Transverse colon (tissue), 4 donors: ENCODE results near the gene GNA12. TPM values are rescaled to one million over a fixed set of nuclear protein-coding genes. Genes with fewer than 3 reads are reported as not detected.

Experiments
- DNase-seq: peaks from one replicate; pipeline ENCODE4 v3.0.0-alpha.2; 2019
- H3K27ac ChIP-seq, 4 donors: fragments of 200-600 bp; sonication (generic); 2 replicates each; pipeline ENCODE4 v1.5.1; 2016 to 2018; ENCODE audit warnings: inconsistent platforms in 4 of 4
- H3K27me3 ChIP-seq: fragments of 200-600 bp; sonication (generic); 2 replicates; pipeline ENCODE4 v1.5.1; 2017; ENCODE audit warnings: inconsistent platforms
- H3K36me3 ChIP-seq, 4 donors: fragments of 200-600 bp; sonication (generic); 2 replicates each; pipeline ENCODE4 v1.5.1; 2017 to 2019; ENCODE audit warnings: inconsistent platforms in 4 of 4
- H3K4me1 ChIP-seq, 4 donors: fragments of 200-600 bp; sonication (generic); 2 replicates each; pipeline ENCODE4 v1.5.1; 2017 to 2020; ENCODE audit warnings: inconsistent platforms in 4 of 4
- H3K4me3 ChIP-seq, 4 donors: fragments of 200-600 bp; sonication (generic); 1 replicate in 1 of 4; 2 replicates in 3 of 4; pipeline versions ENCODE4 v1.5.1 to v1.6.1; 2017 to 2019; ENCODE audit warnings: inconsistent platforms in 4 of 4
- H3K9me3 ChIP-seq, 2 donors: fragments of 200-600 bp; sonication (generic); 2 replicates each; pipeline ENCODE4 v1.5.1; 2017 to 2019; ENCODE audit warnings: inconsistent platforms in 2 of 2
- CTCF ChIP-seq, 5 experiments: fragments of 200-600 bp in 3 of 5; fragments of 450-650 bp in 2 of 5; sonication (generic) in 3 of 5; IDR thresholded peaks; 1 replicate in 2 of 5; 2 replicates in 3 of 5; pipeline ENCODE4 v1.5.1; 2016 to 2017; ENCODE audit warnings: antibody characterized with exemption in 5 of 5, inconsistent platforms in 3 of 5, mild to moderate bottlenecking in 2 of 5, moderate library complexity in 1 of 5
- EP300 ChIP-seq: sonication (generic); formaldehyde crosslinking; IDR thresholded peaks from one replicate; pipeline ENCODE4 v1.6.1; 2017; ENCODE audit warnings: antibody characterized with exemption, low read depth
- POLR2A ChIP-seq: fragments of 450-650 bp; IDR thresholded peaks from one replicate; pipeline ENCODE4 v1.6.1; 2016; ENCODE audit warnings: antibody characterized with exemption, mild to moderate bottlenecking, moderate library complexity
- POLR2AphosphoS5 ChIP-seq, 3 donors: sonication (generic); formaldehyde crosslinking; IDR thresholded peaks; one replicate each; pipeline ENCODE4 v1.6.1; 2016; ENCODE audit warnings: antibody characterized with exemption in 3 of 3
- WGBS, 2 donors: methylation state at CpG; one replicate each; pipeline ENCODE4 v1.1.5; 2018; ENCODE audit warnings: low coverage in 1 of 2; 5-methylcytosine and 5-hydroxymethylcytosine counted together
- in situ Hi-C, 4 donors: fragments of 200-750 bp; cut with MboI; loops; one replicate each; pipeline versions ENCODE4 v1.15.0 to v1.15.1; 2017; ENCODE audit warnings: low sequenced_read_pairs in 3 of 4, low pct_ligation_motif_present in 1 of 4, low pct_unique_long_range_greater_than_20kb in 1 of 4
- intact Hi-C: fragments of 100-400 bp; cut with DNase I; formaldehyde crosslinking; loops from one replicate; pipeline ENCODE4 v1.15.1; 2023; ENCODE audit warnings: low total_unique reads
- total RNA-seq, 4 donors: library from RNA; depleted of rRNA; stranded (reverse); fragments of >200 nt; gene quantifications; one replicate each; pipeline ENCODE4 v1.1.0, GENCODE V29; 2016

Gene GNA12
- total RNA-seq, 4 donors from 2014 or later = 18.9 to 39.6 (median 22.2) TPM

DNA sequence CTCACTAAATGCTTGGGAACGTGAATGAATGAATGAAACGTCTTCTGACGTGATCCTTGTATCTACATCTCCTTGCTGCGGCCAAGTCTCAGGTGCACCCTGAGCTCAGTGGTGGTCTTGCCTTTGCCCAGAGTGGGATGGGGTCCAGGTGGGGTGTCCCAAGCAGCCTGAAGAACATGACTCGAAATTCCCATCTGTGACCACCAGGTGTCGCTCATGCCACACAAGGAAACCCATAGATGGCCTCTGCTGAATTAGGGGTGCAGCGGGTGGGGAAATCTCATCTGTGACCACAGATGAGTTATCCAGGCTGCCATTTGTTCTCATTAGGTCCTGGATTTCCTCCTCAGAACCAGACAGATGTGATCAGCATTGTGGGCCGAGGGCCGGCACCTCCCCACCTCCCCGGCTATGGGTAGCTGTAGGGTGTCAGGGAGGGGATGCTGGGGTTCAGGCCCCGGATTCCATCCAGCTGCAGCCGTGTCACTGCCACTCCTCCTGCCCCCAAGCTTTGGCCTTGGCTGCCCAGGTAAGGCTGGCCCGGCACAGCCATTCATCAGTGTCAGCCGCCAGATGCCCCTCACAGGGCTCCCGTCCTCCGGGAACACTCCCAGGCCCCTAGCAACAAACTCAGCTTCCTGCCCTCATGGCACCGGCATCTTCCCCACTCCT lies 21.0 kb upstream of the GNA12 start:
- TF ChIP-seq POLR2A = no peak
- peak; percentile 87 to 97 (median 94) for TF ChIP-seq CTCF (IDR thresholded peaks at IDR 0.05)
- in situ Hi-C loops = loop anchor here in 2 of 4 donors (5.0 to 25.0 kb wide), 2 partner anchors 292 to 1022 kb away; no protein-coding TSS in a partner anchor
- intact Hi-C loops = loop anchor here (10.0 kb wide), 1 partner anchor 290 kb away; no protein-coding TSS in a partner anchor
- Histone ChIP-seq H3K4me3 (no peak overlapping the region), H3K36me3 (no peaks in the 10 kb centered on the region), H3K27me3 (no peaks in the 10 kb centered on the region), H3K4me1 (peaks cover 6 to 21% (median 9%) of the 10 kb centered on the region in 4 donors), H3K9me3 (no peaks in the 10 kb centered on the region), H3K27ac (no peak overlapping the region)
- peak; percentile 75 for DNase-seq
- 48% methylated on average over 17 of the region's 17 CpGs; no CpG with 5 or more reads in 1 of the 2 donors for whole genome bisulfite sequencing, 2 donors

GRCh38 chr7:2864204-2864985 lies 20.3 kb upstream of the GNA12 start:
- no peaks in the 10 kb centered on the region for H3K36me3 ChIP-seq
- no peaks in the 10 kb centered on the region for H3K9me3 ChIP-seq
- H3K4me3 ChIP-seq = no peak overlapping the region
- no peaks in the 10 kb centered on the region for H3K27me3 ChIP-seq
- DNase-seq = no peak
- intact Hi-C loops (loop anchor here (10.0 kb wide), 1 partner anchor 290 kb away; no protein-coding TSS in a partner anchor), in situ Hi-C loops (loop anchor here in 2 of 4 donors (25.0 kb wide), 1 partner anchor 1023 kb away; no protein-coding TSS in a partner anchor)
- TF ChIP-seq CTCF (IDR thresholded peaks at IDR 0.05) = no peak
- TF ChIP-seq POLR2AphosphoS5 (IDR thresholded peaks at IDR 0.05) = no peak
- no peak for TF ChIP-seq EP300
- TF ChIP-seq POLR2A = no peak
- 81 to 89% methylated on average over 9 to 12 of the region's 12 CpGs for WGBS, 2 donors
- H3K4me1 ChIP-seq = peaks cover 6 to 21% (median 9%) of the 10 kb centered on the region in 4 donors
- H3K27ac ChIP-seq = peak overlapping the region; percentile 67 to 87 (median 78)

- H3K27me3 ChIP-seq = no peaks in the 10 kb centered on the region
- DNase-seq = peak; percentile 72
- intact Hi-C loops (loop anchor here (10.0 kb wide), 1 partner anchor 291 kb away; no protein-coding TSS in a partner anchor), in situ Hi-C loops (loop anchor here in 2 of 4 donors (25.0 kb wide), 1 partner anchor 1024 kb away; no protein-coding TSS in a partner anchor)
- no peak for TF ChIP-seq CTCF (IDR thresholded peaks at IDR 0.05)
- TF ChIP-seq EP300 = no peak
- TF ChIP-seq POLR2A = peak; percentile 31
- peak in 2 of 3 donors; percentile 63 to 70 for TF ChIP-seq POLR2AphosphoS5 (IDR thresholded peaks at IDR 0.05)
- 48% methylated on average over 18 of the region's 18 CpGs; no CpG with 5 or more reads in 1 of the 2 donors for WGBS, 2 donors
- peaks cover 6 to 21% (median 9%) of the 10 kb centered on the region in 4 donors for H3K4me1 ChIP-seq
- no peaks in the 10 kb centered on the region for H3K9me3 ChIP-seq
- H3K27ac ChIP-seq = peak overlapping the region; percentile 67 to 87 (median 78)
- no peaks in the 10 kb centered on the region for H3K36me3 ChIP-seq
- H3K4me3 ChIP-seq = no peak overlapping the region
These were observed 19.5 kb upstream of the GNA12 start for GRCh38 chr7:2863461-2864066.
